H1 (cell line): ENCODE data around the gene DPP3. TPM values are rescaled to one million over a fixed set of nuclear protein-coding genes. Genes with fewer than 3 reads are reported as not detected.

Source experiments
- EGR1 ChIP-seq: IDR thresholded peaks from 2 replicates; pipeline ENCODE4 v1.6.1; 2011; ENCODE audit warnings: low read depth, low read length, borderline replicate concordance
- HDAC6 ChIP-seq: IDR thresholded peaks from one replicate; pipeline ENCODE4 v1.7.1; 2012; ENCODE audit warnings: low read depth, mild to moderate bottlenecking, inconsistent platforms, low read length, moderate library complexity
- KDM1A ChIP-seq: fragments of 200-600, 300-600 bp; sonication (generic); IDR thresholded peaks from 2 replicates; pipeline ENCODE4 v1.7.1; 2016; ENCODE audit warnings: mild to moderate bottlenecking, low read length, borderline replicate concordance
- RXRA ChIP-seq: IDR thresholded peaks from 2 replicates; pipeline ENCODE4 v1.6.1; 2011; ENCODE audit warnings: low read depth, mild to moderate bottlenecking, low read length, moderate library complexity; ENCODE audit not compliant: insufficient read depth
- polyA plus RNA-seq, 7 experiments: library from polyadenylated mRNA; depleted of rRNA in 3 of 7; stranded (reverse) in 5 of 7; unstranded in 2 of 7; fragments of >200 nt in 5 of 7; fragments of 200-250 nt in 2 of 7; gene quantifications; 1 replicate in 5 of 7; 2 replicates in 1 of 7; 4 replicates in 1 of 7; pipeline versions ENCODE4 v1.2.1 to v1.2.3, GENCODE V29; 2011 to 2013; ENCODE audit warnings: missing spikeins in 2 of 7, mixed read lengths in 2 of 7
- total RNA-seq: library from RNA; stranded (reverse); fragmentation: NEBNext Ultra II Directional; extraction: Animal tissue kit (Norgen Biotek cat#: 25700); gene quantifications from 2 replicates; pipeline ENCODE4 v1.2.1, GENCODE V29; 2021
- TF ChIP-seq, protein P1 (sequence below): fragments of 300-600 bp; sonication (generic); IDR thresholded peaks from 2 replicates; pipeline ENCODE4 v1.7.1; 2012; ENCODE audit warnings: low read length, moderate library complexity, mild to moderate bottlenecking, inconsistent platforms; ENCODE audit not compliant: insufficient replicate concordance
- TF ChIP-seq, protein P2 (sequence below): IDR thresholded peaks from 2 replicates; pipeline ENCODE4 v1.6.1; 2011; ENCODE audit warnings: low read depth, mild to moderate bottlenecking, low read length; ENCODE audit not compliant: insufficient read depth

DPP3 gene
- total and polyA plus RNA-seq, 2 of the 8 experiments (the other 6 are each of a cell fraction or from before 2014, with no cell fraction given), result 75.1 to 82.7 TPM

DNA sequence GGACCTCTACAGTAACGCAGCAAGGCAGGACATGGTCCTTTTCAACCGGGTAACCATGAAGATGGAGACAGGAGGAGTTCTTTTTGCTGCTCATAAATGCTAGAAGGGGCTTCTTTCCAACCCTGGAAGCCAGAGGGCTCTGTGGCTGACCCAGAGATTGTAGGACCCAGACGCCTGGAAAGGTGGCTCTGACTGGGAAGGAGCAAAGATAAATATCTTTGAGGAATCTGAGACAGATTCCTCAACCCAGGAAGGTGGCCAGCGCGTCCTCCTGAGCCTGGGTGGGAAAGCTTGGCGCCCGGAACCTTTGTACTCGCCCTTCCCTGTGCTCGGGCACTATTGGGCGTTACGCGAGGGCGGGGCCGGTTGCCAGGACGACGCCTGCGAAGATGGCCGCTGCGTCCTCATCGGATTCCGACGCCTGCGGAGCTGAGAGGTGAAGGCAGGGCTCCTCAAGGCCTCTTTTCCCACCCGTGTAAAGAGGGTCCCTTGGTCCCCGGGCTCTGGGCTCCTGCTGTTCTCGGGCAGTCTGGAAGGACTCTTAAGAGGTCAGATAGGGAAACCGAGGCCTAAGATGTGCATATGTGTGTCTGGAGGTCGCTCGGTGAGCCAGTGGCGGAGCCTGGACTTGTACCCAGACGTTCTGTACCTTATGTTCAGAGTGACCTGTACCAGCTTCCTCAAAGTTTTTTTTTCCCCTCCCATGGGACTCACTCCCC, 30.2 kb downstream of the DPP3 start, which contains the start of gene BBS1 (continued):
- no peak for TF ChIP-seq RXRA
- no peak for TF ChIP-seq KDM1A
- TF ChIP-seq HDAC6, result no peak
- TF ChIP-seq, protein P1, sequence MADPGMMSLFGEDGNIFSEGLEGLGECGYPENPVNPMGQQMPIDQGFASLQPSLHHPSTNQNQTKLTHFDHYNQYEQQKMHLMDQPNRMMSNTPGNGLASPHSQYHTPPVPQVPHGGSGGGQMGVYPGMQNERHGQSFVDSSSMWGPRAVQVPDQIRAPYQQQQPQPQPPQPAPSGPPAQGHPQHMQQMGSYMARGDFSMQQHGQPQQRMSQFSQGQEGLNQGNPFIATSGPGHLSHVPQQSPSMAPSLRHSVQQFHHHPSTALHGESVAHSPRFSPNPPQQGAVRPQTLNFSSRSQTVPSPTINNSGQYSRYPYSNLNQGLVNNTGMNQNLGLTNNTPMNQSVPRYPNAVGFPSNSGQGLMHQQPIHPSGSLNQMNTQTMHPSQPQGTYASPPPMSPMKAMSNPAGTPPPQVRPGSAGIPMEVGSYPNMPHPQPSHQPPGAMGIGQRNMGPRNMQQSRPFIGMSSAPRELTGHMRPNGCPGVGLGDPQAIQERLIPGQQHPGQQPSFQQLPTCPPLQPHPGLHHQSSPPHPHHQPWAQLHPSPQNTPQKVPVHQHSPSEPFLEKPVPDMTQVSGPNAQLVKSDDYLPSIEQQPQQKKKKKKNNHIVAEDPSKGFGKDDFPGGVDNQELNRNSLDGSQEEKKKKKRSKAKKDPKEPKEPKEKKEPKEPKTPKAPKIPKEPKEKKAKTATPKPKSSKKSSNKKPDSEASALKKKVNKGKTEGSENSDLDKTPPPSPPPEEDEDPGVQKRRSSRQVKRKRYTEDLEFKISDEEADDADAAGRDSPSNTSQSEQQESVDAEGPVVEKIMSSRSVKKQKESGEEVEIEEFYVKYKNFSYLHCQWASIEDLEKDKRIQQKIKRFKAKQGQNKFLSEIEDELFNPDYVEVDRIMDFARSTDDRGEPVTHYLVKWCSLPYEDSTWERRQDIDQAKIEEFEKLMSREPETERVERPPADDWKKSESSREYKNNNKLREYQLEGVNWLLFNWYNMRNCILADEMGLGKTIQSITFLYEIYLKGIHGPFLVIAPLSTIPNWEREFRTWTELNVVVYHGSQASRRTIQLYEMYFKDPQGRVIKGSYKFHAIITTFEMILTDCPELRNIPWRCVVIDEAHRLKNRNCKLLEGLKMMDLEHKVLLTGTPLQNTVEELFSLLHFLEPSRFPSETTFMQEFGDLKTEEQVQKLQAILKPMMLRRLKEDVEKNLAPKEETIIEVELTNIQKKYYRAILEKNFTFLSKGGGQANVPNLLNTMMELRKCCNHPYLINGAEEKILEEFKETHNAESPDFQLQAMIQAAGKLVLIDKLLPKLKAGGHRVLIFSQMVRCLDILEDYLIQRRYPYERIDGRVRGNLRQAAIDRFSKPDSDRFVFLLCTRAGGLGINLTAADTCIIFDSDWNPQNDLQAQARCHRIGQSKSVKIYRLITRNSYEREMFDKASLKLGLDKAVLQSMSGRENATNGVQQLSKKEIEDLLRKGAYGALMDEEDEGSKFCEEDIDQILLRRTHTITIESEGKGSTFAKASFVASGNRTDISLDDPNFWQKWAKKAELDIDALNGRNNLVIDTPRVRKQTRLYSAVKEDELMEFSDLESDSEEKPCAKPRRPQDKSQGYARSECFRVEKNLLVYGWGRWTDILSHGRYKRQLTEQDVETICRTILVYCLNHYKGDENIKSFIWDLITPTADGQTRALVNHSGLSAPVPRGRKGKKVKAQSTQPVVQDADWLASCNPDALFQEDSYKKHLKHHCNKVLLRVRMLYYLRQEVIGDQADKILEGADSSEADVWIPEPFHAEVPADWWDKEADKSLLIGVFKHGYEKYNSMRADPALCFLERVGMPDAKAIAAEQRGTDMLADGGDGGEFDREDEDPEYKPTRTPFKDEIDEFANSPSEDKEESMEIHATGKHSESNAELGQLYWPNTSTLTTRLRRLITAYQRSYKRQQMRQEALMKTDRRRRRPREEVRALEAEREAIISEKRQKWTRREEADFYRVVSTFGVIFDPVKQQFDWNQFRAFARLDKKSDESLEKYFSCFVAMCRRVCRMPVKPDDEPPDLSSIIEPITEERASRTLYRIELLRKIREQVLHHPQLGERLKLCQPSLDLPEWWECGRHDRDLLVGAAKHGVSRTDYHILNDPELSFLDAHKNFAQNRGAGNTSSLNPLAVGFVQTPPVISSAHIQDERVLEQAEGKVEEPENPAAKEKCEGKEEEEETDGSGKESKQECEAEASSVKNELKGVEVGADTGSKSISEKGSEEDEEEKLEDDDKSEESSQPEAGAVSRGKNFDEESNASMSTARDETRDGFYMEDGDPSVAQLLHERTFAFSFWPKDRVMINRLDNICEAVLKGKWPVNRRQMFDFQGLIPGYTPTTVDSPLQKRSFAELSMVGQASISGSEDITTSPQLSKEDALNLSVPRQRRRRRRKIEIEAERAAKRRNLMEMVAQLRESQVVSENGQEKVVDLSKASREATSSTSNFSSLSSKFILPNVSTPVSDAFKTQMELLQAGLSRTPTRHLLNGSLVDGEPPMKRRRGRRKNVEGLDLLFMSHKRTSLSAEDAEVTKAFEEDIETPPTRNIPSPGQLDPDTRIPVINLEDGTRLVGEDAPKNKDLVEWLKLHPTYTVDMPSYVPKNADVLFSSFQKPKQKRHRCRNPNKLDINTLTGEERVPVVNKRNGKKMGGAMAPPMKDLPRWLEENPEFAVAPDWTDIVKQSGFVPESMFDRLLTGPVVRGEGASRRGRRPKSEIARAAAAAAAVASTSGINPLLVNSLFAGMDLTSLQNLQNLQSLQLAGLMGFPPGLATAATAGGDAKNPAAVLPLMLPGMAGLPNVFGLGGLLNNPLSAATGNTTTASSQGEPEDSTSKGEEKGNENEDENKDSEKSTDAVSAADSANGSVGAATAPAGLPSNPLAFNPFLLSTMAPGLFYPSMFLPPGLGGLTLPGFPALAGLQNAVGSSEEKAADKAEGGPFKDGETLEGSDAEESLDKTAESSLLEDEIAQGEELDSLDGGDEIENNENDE, result no peak
- TF ChIP-seq EGR1, result no peak
- TF ChIP-seq, protein P2, sequence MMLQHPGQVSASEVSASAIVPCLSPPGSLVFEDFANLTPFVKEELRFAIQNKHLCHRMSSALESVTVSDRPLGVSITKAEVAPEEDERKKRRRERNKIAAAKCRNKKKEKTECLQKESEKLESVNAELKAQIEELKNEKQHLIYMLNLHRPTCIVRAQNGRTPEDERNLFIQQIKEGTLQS, result no peak
